LNCaP clone FGC (cell line): ENCODE measurements around the gene TGFB1I1.
"Not testable (repeated sequence)": the region's sequence is repeated elsewhere in the genome, so short reads cannot be mapped to it uniquely, and the experiment has no call there.

Experiments used
- DNase-seq: peaks from one replicate; pipeline ENCODE4 v3.0.0-alpha.2; 2011; ENCODE audit warnings: low read depth
- H3K4me3 ChIP-seq: 2 replicates; pipeline ENCODE4 v1.5.1; 2011; ENCODE audit warnings: mild to moderate bottlenecking, low read depth, low read length, control low read depth
- TF ChIP-seq, protein P1 (sequence below): IDR thresholded peaks from 2 replicates; pipeline ENCODE4 v1.5.1; 2012; ENCODE audit warnings: mild to moderate bottlenecking; ENCODE audit not compliant: control insufficient read depth, insufficient read depth; ENCODE audit errors: extremely low read depth

Gene TGFB1I1

DNA sequence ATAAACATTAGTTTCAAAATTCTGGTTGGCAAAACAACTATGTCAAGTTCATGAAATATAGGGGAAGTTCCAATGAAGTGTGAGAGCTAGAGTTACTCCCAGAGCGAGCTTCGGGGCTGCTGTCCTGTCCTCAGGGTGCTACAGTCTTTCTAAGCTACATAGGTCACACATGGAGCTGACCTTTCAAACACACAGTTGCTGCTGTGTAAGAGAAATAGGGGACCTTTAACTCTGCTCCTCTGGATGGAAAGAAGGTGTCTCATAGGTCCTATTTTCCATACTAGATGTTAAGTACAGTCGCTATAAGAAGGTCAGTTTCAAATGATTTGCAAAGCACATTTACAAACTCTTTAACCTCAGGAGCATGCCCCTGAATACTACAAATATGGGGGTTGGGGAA lies 49.4 kb downstream of the TGFB1I1 start:
- TF ChIP-seq, protein P1, sequence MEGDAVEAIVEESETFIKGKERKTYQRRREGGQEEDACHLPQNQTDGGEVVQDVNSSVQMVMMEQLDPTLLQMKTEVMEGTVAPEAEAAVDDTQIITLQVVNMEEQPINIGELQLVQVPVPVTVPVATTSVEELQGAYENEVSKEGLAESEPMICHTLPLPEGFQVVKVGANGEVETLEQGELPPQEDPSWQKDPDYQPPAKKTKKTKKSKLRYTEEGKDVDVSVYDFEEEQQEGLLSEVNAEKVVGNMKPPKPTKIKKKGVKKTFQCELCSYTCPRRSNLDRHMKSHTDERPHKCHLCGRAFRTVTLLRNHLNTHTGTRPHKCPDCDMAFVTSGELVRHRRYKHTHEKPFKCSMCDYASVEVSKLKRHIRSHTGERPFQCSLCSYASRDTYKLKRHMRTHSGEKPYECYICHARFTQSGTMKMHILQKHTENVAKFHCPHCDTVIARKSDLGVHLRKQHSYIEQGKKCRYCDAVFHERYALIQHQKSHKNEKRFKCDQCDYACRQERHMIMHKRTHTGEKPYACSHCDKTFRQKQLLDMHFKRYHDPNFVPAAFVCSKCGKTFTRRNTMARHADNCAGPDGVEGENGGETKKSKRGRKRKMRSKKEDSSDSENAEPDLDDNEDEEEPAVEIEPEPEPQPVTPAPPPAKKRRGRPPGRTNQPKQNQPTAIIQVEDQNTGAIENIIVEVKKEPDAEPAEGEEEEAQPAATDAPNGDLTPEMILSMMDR, result no peak
- no peak overlapping the region for H3K4me3 ChIP-seq
- no peak for DNase-seq

DNA sequence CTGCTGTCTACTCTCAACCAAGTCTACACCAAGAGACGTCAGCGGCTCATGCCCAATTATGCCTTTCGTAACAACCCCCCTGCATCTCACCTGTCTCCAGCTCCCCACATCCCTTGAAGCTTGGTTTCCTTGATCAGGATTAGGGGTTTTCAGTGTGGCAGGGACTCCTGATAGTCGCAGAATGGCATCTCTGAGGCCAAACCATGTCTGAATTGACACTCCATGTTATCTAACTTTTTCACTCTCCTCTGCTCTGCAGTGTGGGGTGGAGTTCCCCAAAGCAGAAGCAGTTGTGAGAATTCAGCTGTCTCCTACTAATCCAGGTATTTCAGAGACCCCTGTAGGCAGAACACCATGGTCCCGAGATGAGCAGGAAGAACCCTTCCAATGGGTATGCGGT lies 50.1 kb downstream of the TGFB1I1 start:
- DNase-seq, result no peak
- H3K4me3 ChIP-seq, result no peak overlapping the region
- TF ChIP-seq, protein P1, result no peak

DNA sequence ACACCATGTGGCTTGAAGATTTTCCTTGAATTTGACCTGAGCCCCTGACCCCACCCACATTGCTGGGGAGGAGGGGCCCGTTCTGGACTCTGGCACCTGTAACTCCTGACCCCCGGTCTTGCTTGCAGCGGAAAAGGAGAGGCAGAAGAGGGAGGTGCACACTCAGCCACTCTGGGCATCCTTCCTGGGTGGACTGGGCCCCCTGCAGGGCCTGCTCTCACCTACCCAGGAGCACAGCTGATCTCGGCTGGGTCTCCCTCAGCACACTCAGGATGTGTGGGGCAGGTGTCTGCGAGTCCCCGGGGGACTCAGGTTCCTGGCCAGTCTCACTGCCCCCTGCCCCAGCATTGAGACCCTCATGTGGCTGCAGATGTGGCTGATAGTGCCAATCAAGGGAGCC lies 51.8 kb downstream of the TGFB1I1 start:
- DNase-seq, H3K4me3 ChIP-seq: not testable (repeated sequence)

DNA sequence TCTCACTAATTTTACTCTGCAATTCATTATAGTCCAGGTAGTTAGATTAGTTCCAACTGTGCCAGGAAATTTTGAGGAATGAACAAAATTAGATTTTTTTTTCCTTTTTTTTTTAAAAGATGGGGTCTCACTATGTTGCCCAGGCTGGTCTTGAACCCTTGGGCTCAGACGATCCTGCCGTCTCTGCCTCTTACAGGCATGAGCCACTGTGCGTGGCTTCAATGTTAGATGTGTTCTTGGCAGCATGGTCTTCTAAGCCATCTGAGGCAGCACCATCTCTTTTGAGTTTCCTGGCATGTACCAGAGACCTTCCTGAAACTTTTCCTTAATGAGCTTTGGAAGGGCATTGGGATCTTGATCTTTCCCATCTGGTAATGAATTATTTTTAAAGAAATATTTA lies 53.2 kb downstream of the TGFB1I1 start:
- no peak for DNase-seq

More for the DNA sequence above, 53.2 kb downstream of the TGFB1I1 start:
- TF ChIP-seq, protein P1, result no peak
- H3K4me3 ChIP-seq, result no peak overlapping the region
